Measurements from ENCODE around the gene SLC39A1.

DNA sequence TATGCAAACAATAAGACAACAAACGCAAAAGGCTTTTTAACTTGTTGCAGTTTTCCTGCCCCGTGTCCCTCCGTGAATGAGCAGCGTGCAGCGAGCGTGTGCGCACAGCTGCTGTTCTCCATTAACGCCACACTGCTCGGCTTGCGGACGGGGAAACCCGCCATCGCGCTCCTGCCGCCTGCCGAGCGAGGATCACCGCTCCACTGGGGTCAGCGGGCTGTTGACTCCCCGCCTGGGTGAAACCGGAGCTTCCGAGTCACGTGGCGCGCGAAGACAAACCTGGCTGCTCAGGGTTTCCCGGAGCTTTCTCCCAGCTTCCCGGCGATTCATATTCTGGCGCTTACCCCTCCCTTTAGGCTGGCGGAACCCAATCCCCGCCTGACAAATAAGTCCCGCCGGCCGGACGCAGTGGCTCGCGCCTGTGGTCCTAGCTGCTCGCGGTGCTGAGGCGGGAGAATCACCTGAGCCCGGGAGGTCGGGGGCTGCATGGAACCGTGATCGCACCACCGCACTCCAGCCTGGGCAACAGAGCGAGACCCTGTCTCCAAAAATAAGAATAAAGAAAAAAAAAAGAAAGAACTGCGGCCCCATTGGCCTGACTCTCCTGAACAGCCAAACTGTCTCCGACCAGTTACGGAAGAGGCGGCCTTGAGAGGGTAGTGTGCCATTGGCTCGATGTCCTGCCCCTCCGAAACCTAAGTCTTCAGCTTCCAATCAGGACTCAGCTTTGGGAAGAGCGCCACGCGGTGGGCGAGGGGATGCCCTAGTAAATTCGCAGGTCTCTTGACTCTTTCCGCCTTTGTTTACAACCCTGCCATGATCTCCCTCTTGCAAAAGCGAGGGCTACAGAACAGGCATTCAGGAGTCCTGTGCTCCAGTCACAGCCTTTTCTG, 4.0 kb upstream of the SLC39A1 start, which contains the start of gene CREB3L4:
- TF ChIP-seq POLR2A (IDR thresholded peaks at IDR 0.05) = peak; percentile 74 to 89
- TF ChIP-seq, protein P1, sequence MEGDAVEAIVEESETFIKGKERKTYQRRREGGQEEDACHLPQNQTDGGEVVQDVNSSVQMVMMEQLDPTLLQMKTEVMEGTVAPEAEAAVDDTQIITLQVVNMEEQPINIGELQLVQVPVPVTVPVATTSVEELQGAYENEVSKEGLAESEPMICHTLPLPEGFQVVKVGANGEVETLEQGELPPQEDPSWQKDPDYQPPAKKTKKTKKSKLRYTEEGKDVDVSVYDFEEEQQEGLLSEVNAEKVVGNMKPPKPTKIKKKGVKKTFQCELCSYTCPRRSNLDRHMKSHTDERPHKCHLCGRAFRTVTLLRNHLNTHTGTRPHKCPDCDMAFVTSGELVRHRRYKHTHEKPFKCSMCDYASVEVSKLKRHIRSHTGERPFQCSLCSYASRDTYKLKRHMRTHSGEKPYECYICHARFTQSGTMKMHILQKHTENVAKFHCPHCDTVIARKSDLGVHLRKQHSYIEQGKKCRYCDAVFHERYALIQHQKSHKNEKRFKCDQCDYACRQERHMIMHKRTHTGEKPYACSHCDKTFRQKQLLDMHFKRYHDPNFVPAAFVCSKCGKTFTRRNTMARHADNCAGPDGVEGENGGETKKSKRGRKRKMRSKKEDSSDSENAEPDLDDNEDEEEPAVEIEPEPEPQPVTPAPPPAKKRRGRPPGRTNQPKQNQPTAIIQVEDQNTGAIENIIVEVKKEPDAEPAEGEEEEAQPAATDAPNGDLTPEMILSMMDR (IDR thresholded peaks at IDR 0.05 in 4 of 5, conservative IDR thresholded peaks at IDR 0.05 in 1 of 5) = peak in 4 of 5 experiments; percentile 25 to 51 (median 34)

Data from gastrocnemius medialis (tissue), 4 donors.